Mesothelial cell of epicardium (in vitro differentiated cells): ENCODE data around the gene APRT. TPM values are rescaled to one million over a fixed set of nuclear protein-coding genes. Genes with fewer than 3 reads are reported as not detected.
A peak's percentile ranks its signal among the peaks of the same experiment; 100 is the strongest.

Source experiments
- DNase-seq, 2 experiments: peaks; one replicate each; pipeline ENCODE4 v3.0.0; 2021; ENCODE audit warnings: low spot score in 2 of 2; ENCODE audit not compliant: unreplicated experiment in 2 of 2
- H3K27ac Mint-ChIP-seq: 2 replicates; pipeline ENCODE4 v1.8.0; 2021; ENCODE audit warnings: mixed read lengths
- H3K27me3 Mint-ChIP-seq: 2 replicates; pipeline ENCODE4 v1.8.0; 2021; ENCODE audit warnings: low read depth, mixed read lengths
- H3K36me3 Mint-ChIP-seq: 2 replicates; pipeline ENCODE4 v1.8.0; 2021; ENCODE audit warnings: mixed read lengths
- H3K4me1 Mint-ChIP-seq: 2 replicates; pipeline ENCODE4 v1.8.0; 2021; ENCODE audit warnings: mixed read lengths
- H3K4me3 Mint-ChIP-seq: 2 replicates; pipeline ENCODE4 v1.8.0; 2021; ENCODE audit warnings: mild to moderate bottlenecking, moderate library complexity, mixed read lengths
- H3K9me3 Mint-ChIP-seq: 2 replicates; pipeline ENCODE4 v1.8.0; 2021; ENCODE audit warnings: mixed read lengths
- total RNA-seq: library from RNA; stranded (reverse); gene quantifications from 3 replicates; pipeline ENCODE4 v1.2.1, GENCODE V29; 2021
- TF ChIP-seq, protein P1 (sequence below): fragments of 200-600 bp; sonication (generic); IDR thresholded peaks from one replicate; pipeline ENCODE4 v1.5.0; 2021; ENCODE audit warnings: antibody characterized with exemption; ENCODE audit not compliant: unreplicated experiment

APRT gene
- total RNA-seq, 1 donor from 2014 or later, result 96.2 TPM

DNA sequence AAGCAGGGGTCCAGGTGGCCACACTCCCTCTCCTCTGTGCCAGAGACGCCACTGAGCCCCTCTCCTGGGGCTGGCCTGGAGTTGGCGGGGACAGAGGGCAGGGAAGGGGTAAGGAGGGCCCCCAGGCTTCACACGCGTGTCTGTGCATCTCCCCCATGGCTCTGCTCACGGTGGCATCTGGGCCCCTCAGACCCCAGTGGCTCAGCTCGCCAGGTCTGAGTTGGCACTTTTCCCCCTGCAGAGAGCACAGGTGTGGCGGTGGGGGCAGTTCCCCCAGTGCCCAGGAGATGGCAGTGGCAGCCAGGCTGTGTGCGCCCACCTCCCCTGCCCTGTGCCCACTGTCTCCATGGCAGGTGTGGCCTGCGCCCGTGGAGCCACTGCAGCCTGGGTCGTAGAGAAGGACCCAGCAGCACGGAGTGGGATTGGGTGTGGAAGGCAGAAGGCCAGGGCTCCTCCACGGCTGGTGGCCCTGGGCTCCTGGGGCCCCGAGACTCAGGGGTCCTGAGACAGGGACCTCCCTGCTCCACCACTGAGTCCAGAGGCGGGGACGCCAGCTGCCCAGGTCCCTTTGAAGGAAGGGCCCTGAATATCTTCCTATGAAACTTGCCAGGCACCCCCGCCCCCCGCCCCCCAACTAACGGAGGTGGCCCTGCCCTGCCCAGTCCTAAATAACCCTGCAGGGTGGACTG, 4.3 kb upstream of the APRT start:
- TF ChIP-seq, protein P1, sequence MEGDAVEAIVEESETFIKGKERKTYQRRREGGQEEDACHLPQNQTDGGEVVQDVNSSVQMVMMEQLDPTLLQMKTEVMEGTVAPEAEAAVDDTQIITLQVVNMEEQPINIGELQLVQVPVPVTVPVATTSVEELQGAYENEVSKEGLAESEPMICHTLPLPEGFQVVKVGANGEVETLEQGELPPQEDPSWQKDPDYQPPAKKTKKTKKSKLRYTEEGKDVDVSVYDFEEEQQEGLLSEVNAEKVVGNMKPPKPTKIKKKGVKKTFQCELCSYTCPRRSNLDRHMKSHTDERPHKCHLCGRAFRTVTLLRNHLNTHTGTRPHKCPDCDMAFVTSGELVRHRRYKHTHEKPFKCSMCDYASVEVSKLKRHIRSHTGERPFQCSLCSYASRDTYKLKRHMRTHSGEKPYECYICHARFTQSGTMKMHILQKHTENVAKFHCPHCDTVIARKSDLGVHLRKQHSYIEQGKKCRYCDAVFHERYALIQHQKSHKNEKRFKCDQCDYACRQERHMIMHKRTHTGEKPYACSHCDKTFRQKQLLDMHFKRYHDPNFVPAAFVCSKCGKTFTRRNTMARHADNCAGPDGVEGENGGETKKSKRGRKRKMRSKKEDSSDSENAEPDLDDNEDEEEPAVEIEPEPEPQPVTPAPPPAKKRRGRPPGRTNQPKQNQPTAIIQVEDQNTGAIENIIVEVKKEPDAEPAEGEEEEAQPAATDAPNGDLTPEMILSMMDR, result peak; percentile 59
- peak in 1 of 2 experiments; percentile 63 for DNase-seq
- Mint-ChIP-seq H3K36me3 (no peaks in the 10 kb centered on the region), H3K27me3 (no peaks in the 10 kb centered on the region), H3K4me3 (no peak overlapping the region), H3K27ac (no peak overlapping the region), H3K9me3 (no peaks in the 10 kb centered on the region), H3K4me1 (peaks cover 2% of the 10 kb centered on the region)

DNA sequence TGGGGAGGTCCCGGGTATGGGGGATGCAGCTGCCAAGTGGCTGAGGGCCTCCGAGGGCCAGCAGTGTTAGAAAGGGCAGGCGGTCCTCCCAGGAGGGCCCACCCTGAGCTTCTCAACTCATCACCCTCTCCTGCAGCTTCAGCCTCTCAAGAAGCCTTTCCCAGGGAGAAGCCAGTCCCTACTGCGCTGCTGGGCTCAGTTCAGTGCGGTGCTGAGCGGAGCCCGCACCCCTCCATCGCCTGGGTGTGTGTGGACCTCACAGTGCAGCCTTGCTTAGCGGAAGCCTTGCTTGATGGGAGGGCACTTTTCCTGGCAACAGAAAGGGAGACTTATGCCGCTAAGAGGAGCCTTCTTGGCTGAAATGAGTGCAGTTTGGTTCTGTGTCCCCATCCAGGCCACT, 3.5 kb upstream of the APRT start:
- no peak overlapping the region for H3K4me3 Mint-ChIP-seq
- H3K27ac Mint-ChIP-seq, result no peak overlapping the region
- no peak for DNase-seq
- TF ChIP-seq, protein P1, result no peak
- no peaks in the 10 kb centered on the region for H3K9me3 Mint-ChIP-seq
- H3K27me3 Mint-ChIP-seq, result no peaks in the 10 kb centered on the region
- no peaks in the 10 kb centered on the region for H3K36me3 Mint-ChIP-seq
- peaks cover 8% of the 10 kb centered on the region for H3K4me1 Mint-ChIP-seq

DNA sequence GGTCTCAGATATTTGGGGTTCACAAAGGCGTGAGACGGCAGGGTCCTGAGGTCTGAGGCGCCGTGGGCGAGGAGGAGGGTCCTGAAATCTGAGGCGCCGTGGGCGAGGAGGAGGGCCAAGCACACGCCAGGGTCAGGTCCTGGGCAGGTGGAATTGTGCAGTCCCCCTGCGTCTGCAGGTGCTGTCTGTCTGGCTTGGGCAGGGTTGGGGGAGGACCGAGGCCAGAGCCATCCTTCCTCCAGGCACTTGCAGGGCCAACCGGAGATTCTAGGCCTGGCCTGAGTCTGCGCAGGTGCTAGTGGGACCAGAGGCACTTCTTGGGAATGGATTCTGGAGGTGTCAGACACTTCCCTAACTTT, 2.4 kb upstream of the APRT start:
- Mint-ChIP-seq H3K4me3 (no peak overlapping the region), H3K9me3 (no peaks in the 10 kb centered on the region), H3K27ac (no peak overlapping the region), H3K36me3 (no peaks in the 10 kb centered on the region), H3K4me1 (peaks cover 13% of the 10 kb centered on the region), H3K27me3 (no peaks in the 10 kb centered on the region)
- TF ChIP-seq, protein P1, result no peak
- no peak for DNase-seq

DNA sequence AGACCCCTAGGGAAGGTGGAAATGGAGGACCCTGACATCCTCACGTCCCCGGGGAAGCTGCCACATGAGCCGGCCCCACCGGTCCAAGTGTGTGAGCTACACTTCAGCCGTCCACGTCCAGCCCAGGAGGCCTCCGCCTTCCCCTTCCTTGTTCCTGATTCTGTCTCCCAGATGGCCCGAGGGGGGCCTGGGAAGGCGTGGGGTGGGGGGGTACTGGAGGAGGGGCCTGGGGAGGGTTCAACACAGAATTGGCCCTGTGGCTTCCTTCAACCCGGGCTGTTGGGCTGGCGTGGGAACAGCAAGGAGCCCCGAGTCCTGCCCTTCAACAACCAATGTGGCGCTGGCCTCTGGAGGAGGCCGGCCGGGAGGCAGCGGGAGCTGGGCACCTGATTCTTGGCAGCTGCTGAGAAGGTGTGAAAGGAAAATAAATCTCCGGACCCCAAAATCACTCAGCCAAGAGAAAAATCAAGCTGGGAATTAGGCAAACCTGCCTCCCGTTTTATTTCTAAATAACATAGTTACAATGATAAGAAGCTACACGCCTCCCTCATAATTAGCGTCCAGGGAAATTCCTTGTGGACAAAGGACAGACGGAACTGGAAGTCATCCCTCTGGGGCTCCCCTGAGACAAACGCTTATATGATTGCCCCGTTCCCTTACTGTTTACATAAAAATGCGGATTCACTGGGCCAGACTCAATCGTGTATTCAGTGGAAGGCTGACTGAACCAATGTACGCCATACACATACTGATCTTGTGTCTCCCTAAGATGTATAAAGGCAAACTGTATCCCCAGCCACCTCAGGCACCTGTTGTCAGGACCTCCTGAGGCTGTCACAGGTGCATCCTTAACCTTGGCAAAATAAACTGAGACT, 1.8 kb upstream of the APRT start:
- Mint-ChIP-seq H3K4me1 (peaks cover 13% of the 10 kb centered on the region), H3K27ac (no peak overlapping the region), H3K27me3 (no peaks in the 10 kb centered on the region), H3K9me3 (no peaks in the 10 kb centered on the region), H3K4me3 (no peak overlapping the region), H3K36me3 (no peaks in the 10 kb centered on the region)
- DNase-seq, result no peak
- TF ChIP-seq, protein P1, result no peak

DNA sequence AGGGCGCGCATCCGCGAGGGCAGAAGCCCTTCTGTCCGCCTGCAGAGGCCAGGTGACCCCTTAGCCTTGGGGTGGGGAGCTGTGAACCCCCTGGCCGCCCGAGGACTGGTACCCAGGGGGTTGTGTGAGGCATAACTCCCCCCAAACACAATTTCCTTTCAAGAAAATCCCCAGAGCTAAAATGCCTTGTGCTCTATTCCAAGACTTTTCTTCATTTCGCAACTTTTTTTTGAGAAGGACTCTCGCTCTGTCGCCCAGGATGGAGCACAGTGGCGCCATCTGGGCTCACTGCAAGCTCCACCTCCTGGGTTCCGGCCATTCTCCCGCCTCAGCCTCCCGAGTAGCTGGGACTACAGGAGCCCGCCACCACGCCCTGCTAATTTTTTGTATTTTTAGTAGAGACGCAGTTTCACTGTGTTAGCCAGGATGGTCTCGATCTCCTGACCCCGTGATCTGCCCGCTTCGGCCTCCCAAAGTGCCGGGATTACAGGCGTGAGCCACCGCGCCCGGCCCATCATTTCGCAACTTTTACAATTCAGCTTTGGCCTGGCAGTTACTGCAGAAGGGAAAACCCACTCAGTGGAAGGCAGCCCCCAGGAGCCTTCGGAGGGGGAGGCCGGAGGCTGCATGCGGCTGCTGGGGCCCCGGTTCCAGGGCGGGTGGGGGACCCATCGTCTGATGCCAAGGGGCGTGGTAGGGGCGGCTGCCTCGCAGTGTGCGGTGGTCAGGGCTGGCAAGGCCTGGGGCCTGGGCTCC, 963 bp upstream of the APRT start:
- peaks cover 13% of the 10 kb centered on the region for H3K4me1 Mint-ChIP-seq
- TF ChIP-seq, protein P1, result no peak
- no peaks in the 10 kb centered on the region for H3K27me3 Mint-ChIP-seq
- no peaks in the 10 kb centered on the region for H3K36me3 Mint-ChIP-seq
- H3K27ac Mint-ChIP-seq, result peak overlapping the region; percentile 85
- peak overlapping the region; percentile 72 for H3K4me3 Mint-ChIP-seq
- no peaks in the 10 kb centered on the region for H3K9me3 Mint-ChIP-seq
- no peak for DNase-seq
